A549 treated with CORT108297 at 1 μM for 4 hours (cell line): ENCODE data around the gene RAB8A. TPM values are rescaled to one million over a fixed set of nuclear protein-coding genes. Genes with fewer than 3 reads are reported as not detected.

Source experiments
- total RNA-seq: library from RNA; stranded (reverse); fragments of 200-300 nt; extraction: Qiagen RNA extraction; gene quantifications from 5 replicates; pipeline ENCODE4 v1.2.3, GENCODE V29; 2022

RAB8A gene
- total RNA-seq, result 41.9 to 90.5 TPM (median 46.1 TPM) in 5 replicates

GRCh38 chr19:16111160-16111908 lies at the start of gene RAB8A:
TSS of gene RAB8A (plus strand) at chr19:16111889. CDS start at chr19:16111902, 13 bp downstream.

GRCh38 chr19:16076154-16076957 lies 35.3 kb upstream of the RAB8A start, which contains the start of gene TPM4:
TSS of gene TPM4 (plus strand) at chr19:16076495. CDS start at chr19:16076566, 71 bp downstream.

GRCh38 chr19:16143399-16144215 lies 31.9 kb downstream of the RAB8A start, which contains the start of gene HSH2D:
TSS of gene HSH2D (plus strand) at chr19:16143685. CDS start at chr19:16148751, 5,066 bp downstream.

Other genes starting within 250 kb of the RAB8A start
- 0.05 to 0.25 TPM (median 0.18 TPM) in 5 replicates for gene CYP4F2, start 213.8 kb upstream of the RAB8A start, total RNA-seq
- gene CYP4F11, start 177.4 kb upstream of the RAB8A start, total RNA-seq, result 5.5 to 6.8 TPM (median 6.2 TPM) in 5 replicates
- not detected in 5 replicates for gene OR10H4, start 162.9 kb upstream of the RAB8A start, total RNA-seq
- gene TPM4, start 35.4 kb upstream of the RAB8A start, total RNA-seq, result 356 to 490 TPM (median 415 TPM) in 5 replicates
- gene HSH2D, start 31.8 kb downstream of the RAB8A start, total RNA-seq, result 0.06 TPM in 1 of 5 replicates, not detected in the others
- gene CIB3, start 61.6 kb downstream of the RAB8A start, total RNA-seq, result not detected in 5 replicates
- gene FAM32A, start 73.5 kb downstream of the RAB8A start, total RNA-seq, result 90.8 to 96.7 TPM (median 92.8 TPM) in 5 replicates
- gene AP1M1, start 86.0 kb downstream of the RAB8A start, total RNA-seq, result 61.7 to 71.0 TPM (median 68.2 TPM) in 5 replicates
- gene KLF2, start 212.9 kb downstream of the RAB8A start, total RNA-seq, result 15.9 to 26.8 TPM (median 24.3 TPM) in 5 replicates